HCT116 (cell line): ENCODE measurements around the gene UBXN2A. TPM values are rescaled to one million over a fixed set of nuclear protein-coding genes. Genes with fewer than 3 reads are reported as not detected.

Experiments used
- ATAC-seq: fragments of 200-7000 bp; cut with Tn5 transposase; 2 replicates; pipeline ENCODE4 v1.9.1; 2020; ENCODE audit warnings: mild to moderate bottlenecking, moderate library complexity
- BruUV-seq: library from RNA; stranded (reverse); fragments of 400-500 nt; replicated peaks from 2 replicates; lab custom pipeline; 2021; lab: Mats Ljungman, UMichigan
- CTCF ChIA-PET: fragments of 300-600 bp; sonication (Branson Sonifier 250); formaldehyde crosslinking; loops from one replicate; lab custom pipeline; 2021; ENCODE audit warnings: antibody characterized with exemption; lab: Charles Lee
- POLR2A ChIA-PET: fragments of 300-600, 350-600 bp; sonication (Branson Sonifier 250); formaldehyde crosslinking; loops from one replicate; lab custom pipeline; 2021; ENCODE audit warnings: antibody characterized with exemption; lab: Charles Lee
- RAD21 ChIA-PET, 2 experiments: fragments of 300-600 bp; sonication (Branson Sonifier 250); formaldehyde crosslinking; loops; one replicate each; lab custom pipeline; 2023; ENCODE audit warnings: low total read pairs in 2 of 2; ENCODE audit not compliant: uncharacterized antibody in 2 of 2, unreplicated experiment in 2 of 2, low non-redundant PET in 1 of 2; lab: Charles Lee
- DNase-seq: peaks from one replicate; pipeline ENCODE4 v3.0.0-alpha.2; 2010; ENCODE audit warnings: low read depth, low spot score
- H2AFZ ChIP-seq: fragments of 200-600 bp; shearing (Covaris generic), sonication (generic); 2 replicates; pipeline ENCODE4 v1.6.1; 2017; ENCODE audit warnings: low read depth, mixed run types, mixed read lengths, antibody characterized with exemption, low read length; ENCODE audit not compliant: poor library complexity, severe bottlenecking
- H3K27ac ChIP-seq: 2 replicates; pipeline ENCODE4 v1.5.1; 2012; ENCODE audit warnings: low read depth, low read length
- H3K27me3 ChIP-seq: fragments of 200-600 bp; sonication (generic); 2 replicates; pipeline ENCODE4 v1.6.1; 2016; ENCODE audit warnings: mixed run types, low read length, mixed read lengths; ENCODE audit not compliant: insufficient read depth
- H3K36me3 ChIP-seq, 2 experiments: fragments of 200-500 bp in 1 of 2; fragments of 200-600 bp in 1 of 2; sonication (Bioruptor generic) in 1 of 2; sonication (generic) in 1 of 2; 2 replicates each; pipeline versions ENCODE4 v1.5.1 to v1.6.1; 2014 to 2016; ENCODE audit warnings: low read length in 2 of 2, inconsistent platforms in 1 of 2, mixed read lengths in 1 of 2, mixed run types in 1 of 2; ENCODE audit not compliant: insufficient read depth in 2 of 2, control insufficient read depth in 1 of 2
- H3K4me1 ChIP-seq, 2 experiments: fragments of 200-600 bp in 1 of 2; sonication (generic) in 1 of 2; 2 replicates each; pipeline versions ENCODE4 v1.5.1 to v1.6.1; 2012 to 2017; ENCODE audit warnings: low read length in 2 of 2, inconsistent platforms in 1 of 2, mild to moderate bottlenecking in 1 of 2, mixed read lengths in 1 of 2, mixed run types in 1 of 2, moderate library complexity in 1 of 2; ENCODE audit not compliant: insufficient read depth in 2 of 2, control insufficient read depth in 1 of 2
- H3K4me2 ChIP-seq: fragments of 200-600 bp; sonication (generic); 2 replicates; pipeline ENCODE4 v1.6.1; 2017; ENCODE audit warnings: mixed run types, low read length, mixed read lengths
- H3K4me3 ChIP-seq, 2 experiments: fragments of 200-600 bp in 1 of 2; sonication (generic) in 1 of 2; replicated peaks in 1 of 2; 2 replicates each; pipeline ENCODE4 v1.5.1; 2011 to 2016; ENCODE audit warnings: low read length in 2 of 2, control low read depth in 1 of 2, low read depth in 1 of 2, mild to moderate bottlenecking in 1 of 2, mixed read lengths in 1 of 2, mixed run types in 1 of 2
- H3K79me2 ChIP-seq: fragments of 200-600 bp; sonication (generic); 2 replicates; pipeline ENCODE4 v1.6.1; 2017; ENCODE audit warnings: mild to moderate bottlenecking, mixed run types, low read length, moderate library complexity, mixed read lengths; ENCODE audit not compliant: insufficient read depth
- H3K9ac ChIP-seq: fragments of 200-600 bp; sonication (generic); 2 replicates; pipeline ENCODE4 v1.6.1; 2016; ENCODE audit warnings: low read length, mixed read lengths
- H3K9me2 ChIP-seq: fragments of 200-600 bp; sonication (generic), shearing (Covaris generic); 2 replicates; pipeline ENCODE4 v1.6.1; 2017; ENCODE audit warnings: mixed run types, mild to moderate bottlenecking, moderate library complexity; ENCODE audit not compliant: insufficient read depth
- H3K9me3 ChIP-seq, 2 experiments: fragments of 200-500 bp in 1 of 2; fragments of 200-600 bp in 1 of 2; sonication (Bioruptor generic) in 1 of 2; sonication (generic) in 1 of 2; 2 replicates each; pipeline ENCODE4 v1.6.1; 2014 to 2017; ENCODE audit warnings: low read length in 2 of 2, mixed read lengths in 2 of 2, inconsistent platforms in 1 of 2, low read depth in 1 of 2, mild to moderate bottlenecking in 1 of 2, mixed run types in 1 of 2, moderate library complexity in 1 of 2; ENCODE audit not compliant: control insufficient read depth in 1 of 2, insufficient read depth in 1 of 2
- H4K20me1 ChIP-seq: fragments of 200-600 bp; sonication (generic), shearing (Covaris generic); 2 replicates; pipeline ENCODE4 v1.6.1; 2017; ENCODE audit warnings: mixed run types, mild to moderate bottlenecking, moderate library complexity; ENCODE audit not compliant: insufficient read depth
- ATF3 ChIP-seq: IDR thresholded peaks from 2 replicates; pipeline ENCODE4 v1.6.1; 2012
- CBX3 ChIP-seq: IDR thresholded peaks from 2 replicates; pipeline ENCODE4 v1.6.1; 2012; ENCODE audit warnings: low read depth
- CEBPB ChIP-seq: IDR thresholded peaks from 2 replicates; pipeline ENCODE4 v1.6.1; 2012; ENCODE audit warnings: low read depth
- CTCF ChIP-seq, 3 experiments: fragments of 200-600 bp in 1 of 3; sonication (generic) in 1 of 3; IDR thresholded peaks in 2 of 3; conservative IDR thresholded peaks in 1 of 3; 2 replicates each; pipeline ENCODE4 v1.5.1; 2012 to 2017; ENCODE audit warnings: low read depth in 2 of 3, low read length in 2 of 3, antibody characterized with exemption in 1 of 3, borderline replicate concordance in 1 of 3, control low read depth in 1 of 3, mild to moderate bottlenecking in 1 of 3, mixed read lengths in 1 of 3, mixed run types in 1 of 3, moderate library complexity in 1 of 3; ENCODE audit not compliant: insufficient read depth in 1 of 3
- EGR1 ChIP-seq: IDR thresholded peaks from 2 replicates; pipeline ENCODE4 v1.6.1; 2012; ENCODE audit warnings: low read depth
- ELF1 ChIP-seq: IDR thresholded peaks from 2 replicates; pipeline ENCODE4 v1.6.1; 2012; ENCODE audit warnings: low read depth, borderline replicate concordance
- EZH2phosphoT487 ChIP-seq: fragments of 200-600 bp; IDR thresholded peaks from 2 replicates; pipeline ENCODE4 v1.6.1; 2018; ENCODE audit warnings: antibody characterized with exemption, borderline replicate concordance
- MAX ChIP-seq: IDR thresholded peaks from 2 replicates; pipeline ENCODE4 v1.6.1; 2012
- POLR2AphosphoS5 ChIP-seq: IDR thresholded peaks from 2 replicates; pipeline ENCODE4 v1.6.1; 2011; ENCODE audit warnings: mild to moderate bottlenecking, low read depth, low read length, moderate library complexity
- RAD21 ChIP-seq: IDR thresholded peaks from 2 replicates; pipeline ENCODE4 v1.6.1; 2012; ENCODE audit warnings: low read depth, mild to moderate bottlenecking
- REST ChIP-seq: IDR thresholded peaks from 2 replicates; pipeline ENCODE4 v1.6.1; 2012; ENCODE audit warnings: low read depth
- SIN3A ChIP-seq: IDR thresholded peaks from 2 replicates; pipeline ENCODE4 v1.6.1; 2012; ENCODE audit warnings: low read depth
- SP1 ChIP-seq: IDR thresholded peaks from 2 replicates; pipeline ENCODE4 v1.6.1; 2012; ENCODE audit warnings: low read depth
- TCF7L2 ChIP-seq: IDR thresholded peaks from 2 replicates; pipeline ENCODE4 v1.7.0; 2011; ENCODE audit warnings: borderline replicate concordance, inconsistent platforms; ENCODE audit not compliant: insufficient read depth, insufficient read length; ENCODE audit errors: extremely low read depth
- YY1 ChIP-seq: IDR thresholded peaks from 2 replicates; pipeline ENCODE4 v1.6.1; 2011; ENCODE audit warnings: low read length, low read depth, moderate library complexity, mild to moderate bottlenecking; ENCODE audit not compliant: insufficient replicate concordance; ENCODE audit errors: extremely low read depth
- ZBTB33 ChIP-seq: IDR thresholded peaks from 2 replicates; pipeline ENCODE4 v1.6.1; 2011; ENCODE audit warnings: mild to moderate bottlenecking, low read length, moderate library complexity; ENCODE audit not compliant: insufficient replicate concordance; ENCODE audit errors: extremely low read depth
- intact Hi-C: fragments of 100-400 bp; cut with micrococcal nuclease; formaldehyde crosslinking; loops from 2 replicates; pipeline ENCODE4 v1.10.0; 2022
- total RNA-seq: library from RNA; stranded (reverse); gene quantifications from one replicate; pipeline ENCODE4 v1.2.1, GENCODE V29; 2021; ENCODE audit not compliant: unreplicated experiment

UBXN2A gene
- total RNA-seq, 1 experiment from 2014 or later, result 14.1 TPM

- no peak for TF ChIP-seq CEBPB
- no peak for TF ChIP-seq SIN3A
- no peak for TF ChIP-seq ZBTB33
- TF ChIP-seq RAD21, result no peak
Measured at GRCh38 chr2:24009367-24009679, 69.1 kb downstream of the UBXN2A start (continued).

GRCh38 chr2:24009680-24010476 is 69.6 kb downstream of the UBXN2A start, which contains the start of gene MFSD2B:
MFSD2B (plus strand) TSS chr2:24010085; CDS start chr2:24010097, 12 bp downstream.
- ChIA-PET POLR2A (no interaction called here), RAD21 (no interaction called here), CTCF (no interaction called here)
- Histone ChIP-seq H3K4me3 (no peak within 1 kb of the TSS), H3K9me2 (no peaks in the 10 kb centered on the region), H3K36me3 (no peaks in the 10 kb centered on the region), H3K4me2 (no peak within 1 kb of the TSS), H4K20me1 (no peaks in the 10 kb centered on the region), H3K79me2 (no peaks in the 10 kb centered on the region), H3K27me3 (no peaks in the 10 kb centered on the region), H3K9ac (no peak within 1 kb of the TSS), H3K4me1 (peaks cover 0 to 3% of the 10 kb centered on the region in 2 experiments; a peak in 1 of 4 replicates), H3K27ac (no peak within 1 kb of the TSS), H2AFZ (no peak within 1 kb of the TSS), H3K9me3 (no peaks in the 10 kb centered on the region)
- no peak for DNase-seq
- intact Hi-C loops, result no loop called here
- no TSS peak for BruUV-seq
- no peak for ATAC-seq
- TF ChIP-seq ELF1 (no peak), EGR1 (no peak), SP1 (no peak), CBX3 (no peak), RAD21 (no peak), EZH2phosphoT487 (no peak), SIN3A (no peak), TCF7L2 (no peak), MAX (no peak), YY1 (no peak), REST (no peak), CTCF (IDR thresholded peaks at IDR 0.05 in 2 of 3, conservative IDR thresholded peaks at IDR 0.05 in 1 of 3; ENCODE audit: borderline replicate concordance in 1 of 3, insufficient read depth in 1 of 3, low read depth in 2 of 3, low read length in 2 of 3) (no peak), POLR2AphosphoS5 (no peak), ATF3 (no peak), CEBPB (no peak)
